ENCODE results near the gene NCAPH2. TPM values are rescaled to one million over a fixed set of nuclear protein-coding genes. Genes with fewer than 3 reads are reported as not detected.
A peak's percentile ranks its signal among the peaks of the same experiment; 100 is the strongest.

The NCAPH2 gene
- total and polyA plus RNA-seq, 8 donors, result 41.6 to 52.9 (median 45.1) TPM

GRCh38 chr22:50526108-50526833 is 18.2 kb downstream of the NCAPH2 start:
- DNase-seq, result peak; percentile 75 to 97 (median 88)
- peaks cover 0 to 51% of the 10 kb centered on the region in 2 donors for H3K36me3 ChIP-seq
- peak; percentile 30 for ATAC-seq
- peaks cover 19 to 46% of the 10 kb centered on the region in 2 donors for H3K4me1 ChIP-seq
- no peaks in the 10 kb centered on the region for H3K27me3 ChIP-seq
- intact Hi-C loops (cut with DNase I), result no loop called here
- H3K9me3 ChIP-seq, result no peaks in the 10 kb centered on the region
- peak overlapping the region; percentile 99 for H3K27ac ChIP-seq
- TF ChIP-seq CTCF (IDR thresholded peaks at IDR 0.05), result peak; percentile 54 to 91
- peak overlapping the region; percentile 85 to 86 for H3K4me3 ChIP-seq

- Histone ChIP-seq H3K36me3 (peaks cover 0 to 42% of the 10 kb centered on the region in 2 donors), H3K27me3 (no peaks in the 10 kb centered on the region), H3K27ac (peak overlapping the region; percentile 99), H3K4me1 (peaks cover 19 to 48% of the 10 kb centered on the region in 2 donors), H3K4me3 (peak overlapping the region; percentile 85 to 86), H3K9me3 (no peaks in the 10 kb centered on the region)
- DNase-seq (peak in 2 of 4 donors; percentile 88 to 91), ATAC-seq (peak; percentile 22)
- no peak for TF ChIP-seq CTCF (IDR thresholded peaks at IDR 0.05)
- intact Hi-C loops (cut with DNase I), result no loop called here
These were observed 19.1 kb downstream of the NCAPH2 start for GRCh38 chr22:50526834-50527801.

- Histone ChIP-seq H3K4me1 (peaks cover 19 to 58% of the 10 kb centered on the region in 2 donors), H3K4me3 (peak overlapping the region in 1 of 2 donors; percentile 85), H3K27ac (peak overlapping the region; percentile 99), H3K27me3 (no peaks in the 10 kb centered on the region), H3K9me3 (no peaks in the 10 kb centered on the region), H3K36me3 (peaks cover 0 to 33% of the 10 kb centered on the region in 2 donors)
- DNase-seq, result peak in 2 of 4 donors; percentile 38 to 49
- TF ChIP-seq CTCF (IDR thresholded peaks at IDR 0.05), result no peak
- no peak for ATAC-seq
- intact Hi-C loops (cut with DNase I), result no loop called here
These were observed 20.1 kb downstream of the NCAPH2 start for GRCh38 chr22:50527921-50528681.

GRCh38 chr22:50528682-50529415 is 20.8 kb downstream of the NCAPH2 start:
- peak overlapping the region; percentile 99 for H3K27ac ChIP-seq
- H3K9me3 ChIP-seq, result no peaks in the 10 kb centered on the region
- H3K36me3 ChIP-seq, result peaks cover 0 to 25% of the 10 kb centered on the region in 2 donors
- TF ChIP-seq CTCF (IDR thresholded peaks at IDR 0.05), result no peak
- peaks cover 18 to 63% of the 10 kb centered on the region in 2 donors for H3K4me1 ChIP-seq
- H3K27me3 ChIP-seq, result no peaks in the 10 kb centered on the region
- H3K4me3 ChIP-seq, result peak overlapping the region; percentile 71 to 85
- peak in 2 of 4 donors; percentile 55 to 83 for DNase-seq
- intact Hi-C loops (cut with DNase I), result no loop called here
- ATAC-seq, result no peak

All from left lung (tissue), 10 donors.